DOHH2 (cell line): ENCODE results near the gene TASL.

Source experiments
- EZH2phosphoT487 ChIP-seq: fragments of 200-600 bp; sonication (generic); IDR thresholded peaks from 2 replicates; pipeline ENCODE4 v1.6.1; 2017; ENCODE audit warnings: borderline replicate concordance, mild to moderate bottlenecking, antibody characterized with exemption, low read length, moderate library complexity, mixed read lengths
- TF ChIP-seq, protein P1 (sequence below): fragments of 200-600 bp; sonication (generic); IDR thresholded peaks from one replicate; pipeline ENCODE4 v1.5.1; 2014; ENCODE audit warnings: antibody characterized with exemption, mild to moderate bottlenecking, low read depth, low read length; ENCODE audit not compliant: poor library complexity, severe bottlenecking

GRCh38 chrX:30590368-30590767 lies 12.8 kb upstream of the TASL start:
- TF ChIP-seq, protein P1, sequence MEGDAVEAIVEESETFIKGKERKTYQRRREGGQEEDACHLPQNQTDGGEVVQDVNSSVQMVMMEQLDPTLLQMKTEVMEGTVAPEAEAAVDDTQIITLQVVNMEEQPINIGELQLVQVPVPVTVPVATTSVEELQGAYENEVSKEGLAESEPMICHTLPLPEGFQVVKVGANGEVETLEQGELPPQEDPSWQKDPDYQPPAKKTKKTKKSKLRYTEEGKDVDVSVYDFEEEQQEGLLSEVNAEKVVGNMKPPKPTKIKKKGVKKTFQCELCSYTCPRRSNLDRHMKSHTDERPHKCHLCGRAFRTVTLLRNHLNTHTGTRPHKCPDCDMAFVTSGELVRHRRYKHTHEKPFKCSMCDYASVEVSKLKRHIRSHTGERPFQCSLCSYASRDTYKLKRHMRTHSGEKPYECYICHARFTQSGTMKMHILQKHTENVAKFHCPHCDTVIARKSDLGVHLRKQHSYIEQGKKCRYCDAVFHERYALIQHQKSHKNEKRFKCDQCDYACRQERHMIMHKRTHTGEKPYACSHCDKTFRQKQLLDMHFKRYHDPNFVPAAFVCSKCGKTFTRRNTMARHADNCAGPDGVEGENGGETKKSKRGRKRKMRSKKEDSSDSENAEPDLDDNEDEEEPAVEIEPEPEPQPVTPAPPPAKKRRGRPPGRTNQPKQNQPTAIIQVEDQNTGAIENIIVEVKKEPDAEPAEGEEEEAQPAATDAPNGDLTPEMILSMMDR: no peak
- TF ChIP-seq EZH2phosphoT487: no peak
